ENCODE results near the gene SND1.
"Not testable (repeated sequence)": the region's sequence is repeated elsewhere in the genome, so short reads cannot be mapped to it uniquely, and the experiment has no call there.

The SND1 gene

DNA sequence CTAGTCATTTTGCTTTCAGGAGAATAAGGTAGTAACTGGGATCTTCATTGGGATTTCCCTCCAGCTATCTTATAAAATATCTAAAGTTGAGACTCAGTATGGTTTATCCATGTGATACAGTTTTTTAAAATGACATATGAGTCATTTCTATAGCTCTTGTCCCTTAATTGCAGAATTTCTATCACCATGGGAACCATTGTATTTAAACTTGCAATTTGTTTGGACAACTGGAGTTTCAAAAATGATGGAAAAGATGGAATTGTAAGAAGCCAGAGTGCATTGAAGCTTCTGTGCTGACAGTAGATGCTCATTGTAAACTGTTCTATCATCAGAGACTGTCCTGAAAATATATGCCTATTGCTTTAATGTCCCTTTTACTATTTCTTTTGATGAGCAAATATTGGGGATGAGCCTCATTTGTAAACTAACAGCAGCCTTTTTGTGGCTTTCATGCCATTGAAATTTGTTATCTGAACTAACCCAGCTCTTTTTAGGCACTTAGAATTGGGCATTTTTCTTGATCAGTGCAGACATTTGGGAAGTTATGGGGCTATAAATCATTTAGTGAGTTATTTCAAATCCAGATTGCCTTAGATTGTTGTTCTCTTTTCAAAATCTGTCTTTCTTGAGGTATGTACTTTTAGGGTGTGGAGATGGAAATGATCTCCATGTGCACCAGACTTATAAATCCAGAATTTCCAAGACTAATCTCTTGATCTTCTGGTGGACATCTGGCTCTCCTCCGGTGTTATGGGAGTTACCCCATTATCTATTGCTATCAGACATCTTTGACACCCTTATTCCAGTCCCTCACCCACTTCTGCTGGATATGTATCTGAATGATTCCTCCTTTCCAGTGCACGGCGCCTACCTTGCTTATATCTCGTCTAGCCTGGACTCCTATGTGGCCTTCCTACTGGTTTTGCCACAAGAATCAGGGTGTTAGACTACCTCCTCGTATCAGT is 159.0 kb downstream of the SND1 start:
- DNase-seq, result no peak

DNA sequence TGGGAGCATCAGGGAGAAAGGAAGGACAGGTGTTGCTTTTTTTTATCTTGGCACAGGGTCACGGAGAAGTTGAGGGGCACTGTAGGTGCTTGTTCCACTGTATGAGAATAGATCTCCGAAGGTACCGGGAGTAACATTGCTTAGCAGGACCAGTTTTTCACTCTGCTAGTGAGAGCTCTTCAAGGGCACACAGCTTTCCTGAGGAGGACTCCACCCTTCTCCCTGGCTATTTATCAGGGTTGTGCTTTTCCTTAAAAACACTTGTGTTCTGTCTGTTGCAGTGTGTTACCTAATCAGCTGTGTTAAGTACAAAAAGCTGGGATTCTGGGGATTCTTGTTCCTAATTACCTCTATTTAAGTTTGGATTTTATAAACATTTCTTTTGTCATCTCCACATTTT is 160.5 kb downstream of the SND1 start:
- no peak for DNase-seq

DNA sequence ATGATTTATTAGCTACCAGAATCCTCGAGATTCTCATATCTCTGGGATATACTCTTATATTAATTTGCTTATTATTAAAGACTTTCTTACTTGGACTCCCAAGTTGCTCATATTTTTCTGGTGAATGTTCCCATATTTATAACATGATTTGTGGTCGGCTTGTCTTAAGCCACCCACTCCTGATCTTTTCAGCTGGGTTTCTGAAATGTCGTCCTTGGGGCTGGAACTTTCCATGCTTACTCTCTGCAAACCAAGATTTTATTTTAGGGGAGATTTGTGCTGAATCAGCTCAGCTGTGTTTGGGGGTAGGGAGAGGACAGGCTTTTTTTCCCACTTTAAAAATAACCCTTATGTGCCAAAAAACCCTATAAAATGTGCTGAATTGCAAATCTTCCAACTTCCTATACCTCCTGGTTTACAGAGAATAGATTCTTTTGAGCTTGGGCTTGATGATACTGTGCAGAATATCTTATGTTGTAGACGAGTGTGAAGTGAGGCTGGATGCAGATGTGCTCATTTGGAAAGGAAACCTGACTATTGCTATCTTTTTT is 162.1 kb downstream of the SND1 start:
- DNase-seq, result no peak

DNA sequence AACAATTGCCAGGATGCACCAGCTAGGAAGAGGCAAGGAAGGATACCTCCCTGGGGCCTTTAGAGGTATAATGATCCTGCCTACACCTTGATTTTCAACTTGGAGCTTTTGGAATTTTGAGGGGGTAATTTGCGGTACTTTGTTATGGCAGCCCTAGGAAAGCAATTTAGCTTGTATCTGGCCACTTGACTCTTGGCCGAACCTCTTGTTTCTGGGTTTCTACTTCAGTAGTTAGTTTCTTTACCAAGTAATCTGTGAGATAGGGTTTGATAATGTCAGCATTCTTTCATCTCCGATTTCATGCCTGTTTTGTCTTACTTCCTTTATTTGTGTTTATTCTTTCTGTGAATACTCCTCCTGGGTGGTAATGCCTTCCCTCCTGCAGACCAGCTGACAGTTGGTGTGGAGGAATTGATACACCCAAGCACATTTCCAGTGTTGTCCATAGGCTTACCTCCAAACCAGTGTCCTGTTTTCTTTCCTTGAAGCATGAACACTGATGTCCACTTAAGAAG is 163.7 kb downstream of the SND1 start:
- DNase-seq, result no peak

DNA sequence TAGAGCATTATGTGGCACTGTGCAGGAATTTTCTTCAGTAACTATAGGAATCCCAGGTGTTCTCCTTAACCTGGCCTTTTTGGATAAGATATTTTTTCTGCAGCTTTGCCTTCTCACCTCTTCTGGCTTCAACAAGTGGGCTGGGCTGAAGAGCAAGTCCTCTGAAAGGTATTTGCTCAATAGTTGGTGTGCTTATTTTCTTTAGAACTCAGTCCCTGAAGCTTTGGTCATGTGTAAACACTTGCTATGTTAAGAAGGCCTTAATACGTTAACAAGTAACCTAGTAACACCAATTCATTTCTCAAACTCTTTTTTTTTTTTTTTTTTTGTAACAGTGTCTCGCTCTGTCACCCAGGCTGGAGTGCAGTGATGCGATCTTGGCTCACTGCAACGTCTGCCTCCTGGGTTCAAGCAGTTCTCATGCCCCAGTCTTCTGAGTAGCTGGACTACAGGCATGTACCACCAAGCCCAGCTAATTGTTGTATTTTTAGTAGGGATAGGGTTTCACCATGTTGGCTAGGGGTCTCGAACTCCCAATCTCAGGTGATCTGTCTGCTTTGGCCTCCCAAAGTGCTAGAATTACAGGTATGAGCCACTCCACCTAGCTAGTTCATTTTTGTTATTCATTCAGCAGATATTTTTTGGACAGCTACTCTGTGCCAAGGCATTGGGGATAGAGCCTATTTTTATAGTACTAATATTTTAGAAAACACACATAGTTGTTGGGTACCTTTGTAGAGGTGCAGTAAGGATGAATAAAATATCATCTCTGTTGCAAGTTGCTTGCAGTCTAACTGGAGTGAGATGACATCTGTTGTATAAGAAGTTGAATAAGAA is 164.6 kb downstream of the SND1 start:
- DNase-seq, result no peak

DNA sequence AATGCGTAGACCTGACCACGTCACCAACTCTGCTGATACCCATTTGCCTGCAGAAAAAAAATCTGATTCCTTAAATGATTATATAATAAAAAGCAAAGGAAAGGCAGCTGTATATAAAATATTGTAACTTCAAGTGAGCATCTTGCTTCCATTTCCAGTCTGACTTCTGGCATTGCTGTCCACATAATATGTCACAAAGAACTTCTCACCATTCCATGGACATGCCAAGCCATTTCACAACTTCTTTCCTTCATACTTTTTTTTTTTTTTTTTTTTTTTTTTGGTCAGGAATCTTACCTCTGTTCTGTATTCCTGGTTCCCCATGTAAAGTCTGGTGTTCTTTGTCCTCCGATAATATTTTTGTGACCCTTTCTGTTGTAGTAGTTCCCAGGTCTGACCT is 165.5 kb downstream of the SND1 start:
- DNase-seq, result no peak

DNA sequence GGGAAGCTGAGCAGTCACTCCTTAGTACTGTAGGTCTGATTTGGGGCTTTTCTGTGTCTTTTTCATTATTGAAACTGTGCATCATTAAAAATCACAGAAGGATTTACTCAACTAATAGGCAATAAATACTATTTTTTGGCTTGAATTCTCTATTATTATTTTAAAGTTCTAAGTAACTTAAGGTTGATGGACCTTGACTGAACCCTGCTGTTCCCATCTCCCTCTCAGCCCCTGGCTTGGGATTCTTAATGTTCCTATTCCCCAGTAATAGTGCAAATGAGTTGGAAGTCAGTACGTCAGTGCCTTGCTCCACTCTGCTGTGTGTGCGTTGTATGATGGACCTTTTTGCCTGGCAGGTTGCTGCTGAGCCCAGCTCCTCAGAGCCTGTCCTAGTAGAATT is 166.3 kb downstream of the SND1 start:
- DNase-seq, result no peak

DNA sequence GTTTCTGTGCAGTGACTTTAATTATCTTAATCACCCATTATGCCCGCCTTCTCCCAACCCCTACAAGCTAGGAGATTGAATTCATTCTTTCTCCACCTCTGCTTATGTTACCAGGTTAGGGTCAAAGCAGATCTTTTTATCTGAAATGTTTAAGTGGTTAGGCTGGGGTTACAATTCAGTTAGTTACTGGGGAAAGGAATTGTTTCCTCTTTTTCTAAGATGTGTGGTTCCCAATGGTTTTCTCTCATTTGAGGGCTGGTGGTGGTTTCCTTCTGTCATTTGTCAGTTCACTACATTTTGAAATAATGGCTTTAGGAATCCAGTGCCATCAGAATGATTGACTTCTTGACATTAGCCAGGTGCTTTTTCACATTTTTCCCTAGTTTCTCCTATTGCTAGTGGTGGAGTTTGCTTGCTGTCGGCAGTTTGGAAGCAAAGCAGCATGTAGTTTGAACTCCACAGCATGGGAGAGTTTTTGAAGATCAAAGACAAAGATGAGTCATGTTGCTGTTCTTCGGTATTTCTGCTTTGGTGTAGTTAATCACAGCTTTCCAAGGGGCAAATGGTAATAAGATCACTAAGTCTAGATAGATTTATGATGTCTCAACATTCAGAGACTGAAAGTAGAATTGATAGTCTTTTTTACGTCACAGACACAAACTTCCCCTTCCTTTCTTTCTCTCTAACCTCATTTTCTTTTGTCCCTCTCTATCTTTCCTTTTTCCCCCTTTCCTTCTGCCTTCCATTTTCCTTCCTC is 168.2 kb downstream of the SND1 start:
- DNase-seq, result no peak

DNA sequence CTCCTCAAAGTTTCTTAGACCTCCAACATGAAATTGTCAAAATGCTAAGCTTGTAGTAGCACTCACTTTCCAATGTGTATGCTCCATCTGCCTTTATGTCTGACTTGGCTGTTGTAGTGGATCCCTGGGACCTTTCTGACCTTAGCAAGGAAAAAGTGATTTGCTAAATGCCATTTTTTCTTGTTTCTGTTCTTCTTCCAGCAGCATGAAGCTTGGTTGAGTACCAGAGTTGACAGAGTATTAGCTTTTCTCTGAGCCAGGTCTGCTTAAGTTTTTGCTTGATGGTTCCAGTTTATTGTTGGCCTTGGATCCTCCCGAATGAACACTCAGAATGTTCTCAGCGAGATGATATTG is 168.7 kb downstream of the SND1 start:
- no peak for DNase-seq

DNA sequence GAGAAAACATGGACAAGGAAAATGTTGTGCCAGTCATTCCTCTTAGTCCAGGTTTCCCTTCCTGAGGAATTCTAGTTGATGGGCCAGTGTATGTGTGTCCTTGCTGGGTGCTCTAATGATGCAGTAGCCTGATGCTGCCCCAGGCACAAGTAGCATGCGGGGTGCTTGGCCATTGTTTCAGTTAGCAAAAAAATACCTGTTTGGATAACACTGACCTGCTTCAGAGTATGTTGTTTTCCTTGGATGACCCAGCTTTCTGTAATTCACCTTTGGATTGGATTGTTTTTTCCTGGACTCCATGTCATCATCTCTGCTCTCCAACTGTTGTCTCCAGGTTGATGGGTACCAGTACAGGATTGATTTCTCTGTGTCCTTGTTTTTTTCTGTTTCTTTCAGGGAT is 169.2 kb downstream of the SND1 start:
- DNase-seq, result no peak

DNA sequence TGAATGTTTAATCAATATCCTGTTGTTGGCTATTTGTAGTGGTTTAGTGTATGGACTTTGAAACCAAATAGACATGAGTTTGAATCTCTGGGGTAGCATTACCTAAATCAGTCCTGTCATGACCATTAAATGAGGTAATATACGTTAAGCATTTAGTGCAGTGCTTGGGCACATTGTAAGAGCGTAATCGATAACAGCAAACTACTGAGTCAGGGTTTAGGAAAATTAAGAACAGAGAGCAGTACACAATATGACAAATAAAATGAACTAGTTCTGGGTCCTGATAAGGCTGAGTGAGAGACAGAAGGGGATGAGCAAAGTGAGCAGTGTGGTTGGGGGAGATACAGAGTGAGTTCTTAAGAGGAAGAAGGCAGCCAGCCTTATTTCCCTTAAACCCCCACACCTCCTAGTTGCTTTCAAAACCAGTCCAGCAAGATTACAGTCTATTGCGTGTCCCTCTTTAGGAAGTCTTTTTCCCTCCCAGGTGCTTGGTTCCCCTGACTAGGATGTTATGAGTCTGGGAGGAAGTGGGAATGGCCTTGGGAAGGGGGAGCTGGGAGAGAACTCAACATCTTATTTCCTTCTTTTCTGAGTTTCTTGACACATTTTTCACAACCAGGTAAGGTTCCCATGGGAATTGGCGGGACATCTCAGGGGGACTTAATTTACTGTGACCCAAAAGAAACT is 171.0 kb downstream of the SND1 start:
- no peak for DNase-seq

DNA sequence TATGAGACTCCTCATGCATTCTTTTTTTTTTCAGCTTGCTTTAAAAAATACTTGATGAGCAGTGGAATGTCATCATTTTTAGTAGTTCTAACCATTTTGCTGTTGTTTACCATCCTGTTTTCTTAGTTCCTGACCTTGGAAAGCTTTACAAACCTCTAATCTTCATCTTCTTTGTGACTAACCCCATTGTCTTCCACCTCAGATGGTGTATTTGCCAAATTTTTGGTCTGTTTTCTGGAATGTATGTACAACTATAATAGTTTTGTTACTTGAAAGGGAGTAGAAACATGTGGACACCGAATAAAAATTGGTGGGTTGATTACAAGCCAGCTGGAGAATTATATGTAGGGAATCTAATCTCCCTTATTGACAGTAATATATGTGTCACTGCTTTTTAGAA is 172.7 kb downstream of the SND1 start:
- DNase-seq, result no peak

DNA sequence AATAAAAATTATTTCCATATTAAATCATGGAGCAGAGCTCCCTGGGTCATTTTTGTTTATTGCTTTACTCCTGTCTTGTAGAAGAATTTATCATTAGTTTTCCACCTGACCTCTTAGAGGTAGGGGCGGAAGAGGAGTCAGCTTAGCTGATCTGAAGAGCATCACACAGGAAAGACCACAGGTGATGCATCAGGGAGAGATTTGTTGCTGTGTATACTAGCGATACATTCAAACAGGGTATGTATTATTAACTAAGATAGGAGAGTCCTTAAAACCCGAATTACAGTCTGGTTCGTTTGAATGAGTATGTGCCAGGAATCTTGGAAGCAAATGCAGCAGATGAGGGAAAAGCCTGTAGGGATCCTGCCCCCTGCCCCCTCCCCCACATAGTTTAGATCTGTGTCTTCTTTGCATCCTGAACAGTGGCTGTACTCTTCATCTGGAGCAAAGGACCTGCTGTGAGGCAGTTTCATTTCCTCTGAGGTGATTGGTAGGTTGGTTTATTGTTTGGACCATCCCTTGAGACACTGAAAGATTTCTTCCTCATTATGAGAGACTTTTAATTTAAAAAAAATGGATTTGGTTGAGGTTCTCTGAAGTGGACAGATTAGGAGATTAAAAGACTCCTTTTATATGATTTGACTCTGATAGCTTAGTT is 177.0 kb downstream of the SND1 start:
- DNase-seq, result no peak

DNA sequence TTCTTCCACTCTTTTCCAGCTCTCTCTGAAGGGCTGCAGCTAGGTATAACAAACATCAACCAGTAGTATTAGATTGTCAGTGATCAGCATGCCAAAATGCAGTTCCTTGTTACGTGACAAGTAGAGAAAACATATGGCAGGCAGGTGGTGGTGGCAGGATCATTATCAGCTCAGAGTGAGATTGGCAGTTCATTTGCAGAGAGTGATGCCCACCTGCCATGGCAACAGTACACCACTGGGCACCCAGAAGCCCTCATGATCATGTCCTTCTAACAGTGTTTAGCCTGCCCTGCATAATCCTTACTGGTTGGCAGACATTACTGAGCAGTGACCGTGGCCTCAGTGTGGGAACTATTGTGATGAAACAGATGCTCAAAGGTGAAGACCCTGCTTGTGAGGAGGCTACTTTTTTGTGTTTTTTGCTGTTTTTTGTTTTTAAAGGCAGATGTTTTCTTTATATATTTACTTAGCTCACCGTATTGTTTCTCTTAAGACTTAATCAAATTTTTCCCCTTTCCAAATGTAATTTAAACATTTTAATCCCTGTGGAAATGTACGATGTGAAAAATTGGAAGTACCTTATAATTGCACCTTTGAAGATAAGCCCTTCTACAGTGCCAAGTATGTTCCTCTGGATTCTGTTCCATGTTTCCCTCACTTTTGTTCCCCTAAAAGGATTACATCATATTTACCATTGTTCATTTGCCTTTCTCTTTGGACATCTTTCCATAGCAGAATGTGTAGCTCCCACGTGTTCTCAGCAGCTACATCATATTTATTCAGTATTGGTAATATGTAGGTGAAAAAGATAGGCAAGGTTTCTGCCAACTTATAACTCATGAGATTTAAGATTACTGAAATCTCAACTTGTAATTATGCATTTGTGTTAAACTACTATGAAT is 179.6 kb downstream of the SND1 start:
- no peak for DNase-seq

DNA sequence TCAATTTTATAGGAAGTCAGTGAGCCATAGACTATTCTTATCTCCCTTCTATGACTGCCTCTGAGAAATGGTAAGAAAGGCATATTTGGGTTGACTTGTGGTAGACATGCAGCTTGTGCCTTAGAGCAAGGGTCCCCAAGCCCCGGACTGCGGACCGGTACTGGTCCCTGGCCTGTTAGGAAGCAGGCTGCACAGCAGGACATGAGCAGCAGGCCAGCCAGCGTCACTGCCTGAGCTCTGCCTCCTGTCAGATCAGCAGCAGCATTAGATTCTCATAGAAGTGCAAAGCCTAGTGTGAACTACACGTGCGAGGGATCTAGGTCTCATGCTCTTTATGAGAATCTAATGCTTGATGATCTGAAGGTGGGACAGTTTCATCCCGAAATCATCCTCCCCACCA is 180.6 kb downstream of the SND1 start:
- no peak for DNase-seq

DNA sequence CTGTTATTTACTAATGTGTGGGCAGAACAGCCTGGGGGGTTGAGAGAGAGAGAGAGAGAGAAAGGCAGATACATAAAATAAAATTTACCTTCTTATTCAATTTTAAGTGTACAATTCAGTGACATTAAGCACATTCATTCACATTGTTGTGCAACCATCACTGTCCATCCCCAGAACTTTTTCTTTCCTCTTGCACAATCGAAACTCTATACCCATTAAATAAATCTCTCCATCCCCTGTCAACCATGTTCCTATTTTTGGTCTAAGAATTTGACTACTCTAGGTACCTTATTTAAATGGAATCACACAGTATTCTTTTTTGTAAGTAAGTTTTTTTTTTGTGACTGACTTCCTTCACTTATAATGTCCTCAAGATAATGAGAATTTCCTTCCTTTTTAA is 181.6 kb downstream of the SND1 start:
- DNase-seq, result no peak

DNA sequence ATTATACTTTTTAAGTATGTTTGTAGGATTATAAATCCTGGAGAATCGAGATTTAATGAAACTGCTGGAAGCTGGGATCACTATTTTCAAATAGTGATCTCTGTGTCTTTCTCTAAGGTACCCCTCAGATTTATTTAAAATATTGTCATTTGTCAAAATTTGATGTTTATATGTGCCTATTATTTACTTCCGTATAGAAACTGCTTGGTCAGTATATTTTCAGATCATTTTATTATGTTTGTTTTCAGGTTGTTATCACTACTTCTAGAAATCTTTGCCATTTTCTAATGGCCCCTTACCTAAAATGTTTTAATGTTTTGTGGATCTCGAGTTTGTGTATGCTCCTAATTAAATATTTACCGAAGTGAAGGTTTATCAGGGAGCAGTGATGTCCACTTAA is 183.7 kb downstream of the SND1 start:
- DNase-seq, result no peak

DNA sequence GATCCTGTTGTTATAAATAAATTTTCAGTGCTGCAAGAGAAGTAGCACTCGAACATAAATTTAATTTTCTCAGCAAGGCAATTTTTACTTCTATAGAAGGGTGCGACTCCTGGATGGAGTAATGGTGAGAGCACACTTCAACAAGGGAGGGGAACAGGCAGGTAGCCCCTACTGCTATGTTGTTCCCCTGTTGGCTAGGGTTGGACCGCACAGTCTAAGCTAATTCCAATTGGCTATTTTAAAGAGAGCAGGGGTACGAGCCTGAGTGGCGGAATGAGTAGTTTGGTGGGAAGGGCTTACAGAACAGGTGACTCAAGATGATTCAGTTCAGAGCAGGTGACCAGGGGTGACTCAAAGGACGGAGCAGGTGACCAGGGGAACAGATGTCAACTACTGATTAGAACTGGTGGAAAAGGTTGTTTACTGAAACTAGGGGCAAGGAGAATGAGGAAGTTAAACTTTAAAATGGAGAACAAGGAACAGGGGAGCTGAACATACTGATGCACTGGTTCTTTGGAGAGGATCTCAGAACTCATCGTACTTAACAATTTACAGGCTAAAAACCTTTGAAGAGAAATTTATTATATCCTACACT is 185.9 kb downstream of the SND1 start:
- DNase-seq, result not testable (repeated sequence)

DNA sequence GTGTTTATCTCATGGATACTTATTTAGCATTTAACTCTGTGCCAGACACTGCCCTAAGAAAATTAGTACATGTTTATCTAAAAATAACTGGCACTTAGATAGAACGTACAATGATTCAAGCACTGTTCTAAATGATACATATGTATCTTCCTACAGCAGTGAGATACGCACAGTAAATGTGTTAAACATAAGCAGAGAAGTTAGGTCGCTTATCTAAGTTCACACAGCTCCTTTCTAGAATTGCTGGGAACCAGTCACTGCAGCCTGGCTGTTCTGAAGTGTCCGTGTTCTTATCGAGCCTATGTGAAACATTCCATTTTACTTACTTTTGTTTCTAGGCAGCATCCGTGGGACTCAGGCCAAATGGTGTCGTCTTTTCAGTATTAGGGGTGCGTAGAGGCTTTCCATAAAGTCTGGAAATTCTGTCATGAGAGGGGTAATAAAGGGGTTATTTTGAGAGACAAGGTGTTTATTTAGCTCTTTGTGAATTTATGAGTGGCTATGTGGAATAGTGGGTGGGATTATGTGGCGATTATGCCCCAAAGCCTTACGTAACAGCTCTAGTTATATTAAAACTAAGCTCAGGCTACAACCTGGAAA is 186.9 kb downstream of the SND1 start:
- DNase-seq, result no peak
